GM23338 (cell line): Measurements from ENCODE around the gene WBP4. TPM values are rescaled to one million over a fixed set of nuclear protein-coding genes. Genes with fewer than 3 reads are reported as not detected.

ENCODE experiments used
- ATAC-seq: fragments of 200-7000 bp; cut with Tn5 transposase; 3 replicates; pipeline ENCODE4 v1.9.1; 2020
- DNase-seq: peaks from one replicate; pipeline ENCODE4 v3.0.0-alpha.2; 2015; ENCODE audit warnings: low spot score
- H2AFZ ChIP-seq: fragments of 200-600 bp; sonication (generic); 2 replicates; pipeline ENCODE4 v1.8.0; 2016; ENCODE audit warnings: antibody characterized with exemption, mild to moderate bottlenecking, moderate library complexity
- H3F3A ChIP-seq: fragments of 200-600 bp; sonication (generic); replicated peaks from 2 replicates; pipeline ENCODE4 v1.8.0; 2017; ENCODE audit warnings: antibody characterized with exemption, mixed run types, low read depth
- H3K27ac ChIP-seq: fragments of 200-600 bp; sonication (generic); 2 replicates; pipeline ENCODE4 v1.6.1; 2016; ENCODE audit warnings: low read depth
- H3K27me3 ChIP-seq: fragments of 200-600 bp; sonication (generic); 2 replicates; pipeline ENCODE4 v1.8.0; 2016; ENCODE audit warnings: mild to moderate bottlenecking, mixed run types, moderate library complexity; ENCODE audit not compliant: insufficient read depth
- H3K36me3 ChIP-seq: fragments of 200-600 bp; sonication (generic); 2 replicates; pipeline ENCODE4 v1.8.0; 2016; ENCODE audit warnings: mild to moderate bottlenecking; ENCODE audit not compliant: insufficient read depth
- H3K4me1 ChIP-seq: fragments of 200-600 bp; sonication (generic); 2 replicates; pipeline ENCODE4 v1.8.0; 2016; ENCODE audit warnings: mild to moderate bottlenecking, moderate library complexity; ENCODE audit not compliant: insufficient read depth
- H3K4me2 ChIP-seq: fragments of 200-600 bp; sonication (generic); 2 replicates; pipeline ENCODE4 v1.7.1; 2017; ENCODE audit warnings: mixed run types
- H3K4me3 ChIP-seq: fragments of 200-600 bp; sonication (generic); 2 replicates; pipeline ENCODE4 v1.6.1; 2016; ENCODE audit warnings: mixed run types
- H3K79me2 ChIP-seq: fragments of 200-600 bp; sonication (generic); replicated peaks from 2 replicates; pipeline ENCODE4 v1.8.0; 2017; ENCODE audit warnings: mild to moderate bottlenecking; ENCODE audit not compliant: insufficient read depth
- H3K9me2 ChIP-seq: fragments of 200-600 bp; sonication (generic); 2 replicates; pipeline ENCODE4 v1.8.0; 2017; ENCODE audit not compliant: insufficient read depth
- H4K20me1 ChIP-seq: fragments of 200-600 bp; sonication (generic); replicated peaks from 2 replicates; pipeline ENCODE4 v1.8.0; 2017; ENCODE audit warnings: mild to moderate bottlenecking; ENCODE audit not compliant: insufficient read depth
- H3K27ac Mint-ChIP-seq: 2 replicates; pipeline ENCODE4 v1.8.0; 2020; ENCODE audit warnings: inconsistent platforms, mild to moderate bottlenecking, moderate library complexity, mixed read lengths
- H3K27me3 Mint-ChIP-seq: 3 replicates; pipeline ENCODE4 v1.8.0; 2022; ENCODE audit warnings: low read depth, mild to moderate bottlenecking, moderate library complexity, mixed read lengths, inconsistent platforms; ENCODE audit not compliant: insufficient read depth, poor library complexity
- H3K36me3 Mint-ChIP-seq: 3 replicates; pipeline ENCODE4 v1.8.0; 2021; ENCODE audit warnings: low read depth, mild to moderate bottlenecking, inconsistent platforms, moderate library complexity, mixed read lengths
- H3K4me1 Mint-ChIP-seq: 3 replicates; pipeline ENCODE4 v1.8.0; 2020; ENCODE audit warnings: mild to moderate bottlenecking, inconsistent platforms, mixed read lengths
- H3K4me3 Mint-ChIP-seq: 3 replicates; pipeline ENCODE4 v1.8.0; 2021; ENCODE audit warnings: moderate library complexity, mild to moderate bottlenecking, inconsistent platforms, mixed read lengths
- H3K9me3 Mint-ChIP-seq: 3 replicates; pipeline ENCODE4 v1.8.0; 2020; ENCODE audit warnings: moderate library complexity, mild to moderate bottlenecking, inconsistent platforms, mixed read lengths
- CREB1 ChIP-seq: fragments of 250-450 bp; sonication (Bioruptor Pico); IDR thresholded peaks from 2 replicates; pipeline ENCODE4 v1.5.0; 2020; ENCODE audit warnings: low read depth, mild to moderate bottlenecking, moderate library complexity
- EZH2 ChIP-seq: fragments of 200-600 bp; sonication (generic); IDR thresholded peaks from one replicate; pipeline ENCODE4 v1.8.0; 2017; ENCODE audit warnings: antibody characterized with exemption, mild to moderate bottlenecking, low read depth; ENCODE audit not compliant: unreplicated experiment
- EZH2phosphoT487 ChIP-seq: fragments of 200-600 bp; sonication (generic); IDR thresholded peaks from one replicate; pipeline ENCODE4 v1.8.1; 2018; ENCODE audit warnings: antibody characterized with exemption; ENCODE audit not compliant: unreplicated experiment
- JUNB ChIP-seq: IDR thresholded peaks from one replicate; pipeline ENCODE4 v1.6.1; 2016; ENCODE audit warnings: antibody characterized with exemption; ENCODE audit not compliant: unreplicated experiment
- NANOG ChIP-seq: IDR thresholded peaks from 2 replicates; pipeline ENCODE4 v1.6.1; 2016; ENCODE audit warnings: antibody characterized with exemption, borderline replicate concordance
- POLR2AphosphoS5 ChIP-seq: IDR thresholded peaks from 2 replicates; pipeline ENCODE4 v1.6.1; 2016; ENCODE audit warnings: antibody characterized with exemption, low read depth
- STAT1 ChIP-seq: IDR thresholded peaks from one replicate; pipeline ENCODE4 v1.6.1; 2016; ENCODE audit warnings: antibody characterized with exemption; ENCODE audit not compliant: unreplicated experiment
- ZNF114 ChIP-seq: fragments of 250-450 bp; sonication (Bioruptor Pico); IDR thresholded peaks from 2 replicates; pipeline ENCODE4 v1.5.0; 2020; ENCODE audit warnings: mild to moderate bottlenecking, moderate library complexity
- ZNF331 ChIP-seq: fragments of 250-450 bp; sonication (Bioruptor Pico); IDR thresholded peaks from 2 replicates; pipeline ENCODE4 v1.5.0; 2020; ENCODE audit warnings: low read depth, mild to moderate bottlenecking, moderate library complexity
- polyA plus RNA-seq: library from polyadenylated mRNA; unstranded; fragments of >200 nt; fragmentation: Nextera tagmentation; extraction: Ambion mirVana; gene quantifications from 2 replicates; pipeline ENCODE4 v1.2.1, GENCODE V29; 2016
- total RNA-seq: library from RNA; depleted of rRNA; stranded (reverse); fragments of >200 nt; shearing (Covaris generic); gene quantifications from 2 replicates; pipeline ENCODE4 v1.2.3, GENCODE V29; 2014
- TF ChIP-seq, protein P1 (sequence below): IDR thresholded peaks from one replicate; pipeline ENCODE4 v1.6.1; 2018; ENCODE audit warnings: antibody characterized with exemption; ENCODE audit not compliant: unreplicated experiment
- TF ChIP-seq, protein P2 (sequence below): fragments of 250-450 bp; sonication (Bioruptor Pico); IDR thresholded peaks from 2 replicates; pipeline ENCODE4 v1.5.0; 2020; ENCODE audit warnings: mild to moderate bottlenecking, moderate library complexity
- TF ChIP-seq, protein P3 (sequence below), 2 experiments: fragments of 200-600 bp in 1 of 2; sonication (generic) in 1 of 2; conservative IDR thresholded peaks; 2 replicates each; pipeline versions ENCODE4 v1.5.1 to v1.6.1; 2016 to 2017; ENCODE audit warnings: antibody characterized with exemption in 2 of 2, low read depth in 2 of 2, mild to moderate bottlenecking in 2 of 2, moderate library complexity in 1 of 2
- TF ChIP-seq, protein P4 (sequence below): IDR thresholded peaks from 2 replicates; pipeline ENCODE4 v1.6.1; 2016; ENCODE audit warnings: antibody characterized with exemption

WBP4 gene
- total and polyA plus RNA-seq, 2 experiments from 2014 or later = 7.6 to 33.8 TPM

DNA sequence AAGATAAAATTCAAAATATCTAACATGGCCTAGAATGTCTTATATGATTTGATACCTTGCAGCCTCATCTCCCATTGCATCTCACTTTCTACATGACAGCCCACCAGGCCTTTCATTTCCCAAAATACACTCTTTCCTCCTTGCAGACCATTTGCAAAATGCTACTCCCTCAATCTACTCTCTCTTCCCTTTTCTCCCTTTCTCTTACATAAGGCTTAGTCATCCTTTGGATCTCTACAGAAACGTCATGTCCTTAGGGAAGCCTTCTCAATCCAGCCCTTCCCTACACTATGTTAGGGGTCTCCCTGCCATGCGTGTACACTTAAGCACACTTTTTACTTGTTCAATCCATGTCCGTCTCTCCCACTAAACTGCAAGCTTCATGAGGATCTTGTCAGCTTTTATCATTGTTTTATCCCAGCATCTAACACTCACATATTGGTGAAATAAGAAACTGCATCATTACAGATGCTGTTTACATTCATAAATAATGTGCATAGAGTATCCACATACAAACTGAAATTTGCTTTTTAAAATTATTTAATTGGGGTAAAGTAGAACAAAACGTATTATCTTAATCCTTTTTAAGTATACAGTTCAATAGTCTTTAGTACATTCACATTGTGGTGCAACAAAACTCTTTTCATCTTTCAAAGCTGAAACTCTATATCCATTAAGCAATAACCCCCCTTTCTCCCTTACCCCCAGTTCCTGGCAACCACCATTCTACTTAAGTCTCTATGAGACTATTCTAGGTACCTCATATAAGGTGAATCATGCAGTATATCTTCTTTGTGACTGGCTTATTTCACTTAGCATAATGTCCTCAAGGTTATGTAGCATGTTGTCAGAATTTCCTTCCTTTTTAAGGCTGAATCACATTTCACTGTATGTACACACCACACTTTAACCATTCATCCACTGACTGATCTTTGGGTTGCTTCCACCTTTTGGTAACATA is 11.5 kb upstream of the WBP4 start:
- H3K79me2 ChIP-seq = peaks cover 14% of the 10 kb centered on the region
- H3K4me1 ChIP-seq = no peaks in the 10 kb centered on the region
- no peak overlapping the region for H3K27ac Mint-ChIP-seq
- TF ChIP-seq CREB1 (CRISPR knock-in tag) = no peak
- TF ChIP-seq, protein P1, sequence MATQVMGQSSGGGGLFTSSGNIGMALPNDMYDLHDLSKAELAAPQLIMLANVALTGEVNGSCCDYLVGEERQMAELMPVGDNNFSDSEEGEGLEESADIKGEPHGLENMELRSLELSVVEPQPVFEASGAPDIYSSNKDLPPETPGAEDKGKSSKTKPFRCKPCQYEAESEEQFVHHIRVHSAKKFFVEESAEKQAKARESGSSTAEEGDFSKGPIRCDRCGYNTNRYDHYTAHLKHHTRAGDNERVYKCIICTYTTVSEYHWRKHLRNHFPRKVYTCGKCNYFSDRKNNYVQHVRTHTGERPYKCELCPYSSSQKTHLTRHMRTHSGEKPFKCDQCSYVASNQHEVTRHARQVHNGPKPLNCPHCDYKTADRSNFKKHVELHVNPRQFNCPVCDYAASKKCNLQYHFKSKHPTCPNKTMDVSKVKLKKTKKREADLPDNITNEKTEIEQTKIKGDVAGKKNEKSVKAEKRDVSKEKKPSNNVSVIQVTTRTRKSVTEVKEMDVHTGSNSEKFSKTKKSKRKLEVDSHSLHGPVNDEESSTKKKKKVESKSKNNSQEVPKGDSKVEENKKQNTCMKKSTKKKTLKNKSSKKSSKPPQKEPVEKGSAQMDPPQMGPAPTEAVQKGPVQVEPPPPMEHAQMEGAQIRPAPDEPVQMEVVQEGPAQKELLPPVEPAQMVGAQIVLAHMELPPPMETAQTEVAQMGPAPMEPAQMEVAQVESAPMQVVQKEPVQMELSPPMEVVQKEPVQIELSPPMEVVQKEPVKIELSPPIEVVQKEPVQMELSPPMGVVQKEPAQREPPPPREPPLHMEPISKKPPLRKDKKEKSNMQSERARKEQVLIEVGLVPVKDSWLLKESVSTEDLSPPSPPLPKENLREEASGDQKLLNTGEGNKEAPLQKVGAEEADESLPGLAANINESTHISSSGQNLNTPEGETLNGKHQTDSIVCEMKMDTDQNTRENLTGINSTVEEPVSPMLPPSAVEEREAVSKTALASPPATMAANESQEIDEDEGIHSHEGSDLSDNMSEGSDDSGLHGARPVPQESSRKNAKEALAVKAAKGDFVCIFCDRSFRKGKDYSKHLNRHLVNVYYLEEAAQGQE = no peak
- TF ChIP-seq EZH2phosphoT487 = no peak
- TF ChIP-seq, protein P2, sequence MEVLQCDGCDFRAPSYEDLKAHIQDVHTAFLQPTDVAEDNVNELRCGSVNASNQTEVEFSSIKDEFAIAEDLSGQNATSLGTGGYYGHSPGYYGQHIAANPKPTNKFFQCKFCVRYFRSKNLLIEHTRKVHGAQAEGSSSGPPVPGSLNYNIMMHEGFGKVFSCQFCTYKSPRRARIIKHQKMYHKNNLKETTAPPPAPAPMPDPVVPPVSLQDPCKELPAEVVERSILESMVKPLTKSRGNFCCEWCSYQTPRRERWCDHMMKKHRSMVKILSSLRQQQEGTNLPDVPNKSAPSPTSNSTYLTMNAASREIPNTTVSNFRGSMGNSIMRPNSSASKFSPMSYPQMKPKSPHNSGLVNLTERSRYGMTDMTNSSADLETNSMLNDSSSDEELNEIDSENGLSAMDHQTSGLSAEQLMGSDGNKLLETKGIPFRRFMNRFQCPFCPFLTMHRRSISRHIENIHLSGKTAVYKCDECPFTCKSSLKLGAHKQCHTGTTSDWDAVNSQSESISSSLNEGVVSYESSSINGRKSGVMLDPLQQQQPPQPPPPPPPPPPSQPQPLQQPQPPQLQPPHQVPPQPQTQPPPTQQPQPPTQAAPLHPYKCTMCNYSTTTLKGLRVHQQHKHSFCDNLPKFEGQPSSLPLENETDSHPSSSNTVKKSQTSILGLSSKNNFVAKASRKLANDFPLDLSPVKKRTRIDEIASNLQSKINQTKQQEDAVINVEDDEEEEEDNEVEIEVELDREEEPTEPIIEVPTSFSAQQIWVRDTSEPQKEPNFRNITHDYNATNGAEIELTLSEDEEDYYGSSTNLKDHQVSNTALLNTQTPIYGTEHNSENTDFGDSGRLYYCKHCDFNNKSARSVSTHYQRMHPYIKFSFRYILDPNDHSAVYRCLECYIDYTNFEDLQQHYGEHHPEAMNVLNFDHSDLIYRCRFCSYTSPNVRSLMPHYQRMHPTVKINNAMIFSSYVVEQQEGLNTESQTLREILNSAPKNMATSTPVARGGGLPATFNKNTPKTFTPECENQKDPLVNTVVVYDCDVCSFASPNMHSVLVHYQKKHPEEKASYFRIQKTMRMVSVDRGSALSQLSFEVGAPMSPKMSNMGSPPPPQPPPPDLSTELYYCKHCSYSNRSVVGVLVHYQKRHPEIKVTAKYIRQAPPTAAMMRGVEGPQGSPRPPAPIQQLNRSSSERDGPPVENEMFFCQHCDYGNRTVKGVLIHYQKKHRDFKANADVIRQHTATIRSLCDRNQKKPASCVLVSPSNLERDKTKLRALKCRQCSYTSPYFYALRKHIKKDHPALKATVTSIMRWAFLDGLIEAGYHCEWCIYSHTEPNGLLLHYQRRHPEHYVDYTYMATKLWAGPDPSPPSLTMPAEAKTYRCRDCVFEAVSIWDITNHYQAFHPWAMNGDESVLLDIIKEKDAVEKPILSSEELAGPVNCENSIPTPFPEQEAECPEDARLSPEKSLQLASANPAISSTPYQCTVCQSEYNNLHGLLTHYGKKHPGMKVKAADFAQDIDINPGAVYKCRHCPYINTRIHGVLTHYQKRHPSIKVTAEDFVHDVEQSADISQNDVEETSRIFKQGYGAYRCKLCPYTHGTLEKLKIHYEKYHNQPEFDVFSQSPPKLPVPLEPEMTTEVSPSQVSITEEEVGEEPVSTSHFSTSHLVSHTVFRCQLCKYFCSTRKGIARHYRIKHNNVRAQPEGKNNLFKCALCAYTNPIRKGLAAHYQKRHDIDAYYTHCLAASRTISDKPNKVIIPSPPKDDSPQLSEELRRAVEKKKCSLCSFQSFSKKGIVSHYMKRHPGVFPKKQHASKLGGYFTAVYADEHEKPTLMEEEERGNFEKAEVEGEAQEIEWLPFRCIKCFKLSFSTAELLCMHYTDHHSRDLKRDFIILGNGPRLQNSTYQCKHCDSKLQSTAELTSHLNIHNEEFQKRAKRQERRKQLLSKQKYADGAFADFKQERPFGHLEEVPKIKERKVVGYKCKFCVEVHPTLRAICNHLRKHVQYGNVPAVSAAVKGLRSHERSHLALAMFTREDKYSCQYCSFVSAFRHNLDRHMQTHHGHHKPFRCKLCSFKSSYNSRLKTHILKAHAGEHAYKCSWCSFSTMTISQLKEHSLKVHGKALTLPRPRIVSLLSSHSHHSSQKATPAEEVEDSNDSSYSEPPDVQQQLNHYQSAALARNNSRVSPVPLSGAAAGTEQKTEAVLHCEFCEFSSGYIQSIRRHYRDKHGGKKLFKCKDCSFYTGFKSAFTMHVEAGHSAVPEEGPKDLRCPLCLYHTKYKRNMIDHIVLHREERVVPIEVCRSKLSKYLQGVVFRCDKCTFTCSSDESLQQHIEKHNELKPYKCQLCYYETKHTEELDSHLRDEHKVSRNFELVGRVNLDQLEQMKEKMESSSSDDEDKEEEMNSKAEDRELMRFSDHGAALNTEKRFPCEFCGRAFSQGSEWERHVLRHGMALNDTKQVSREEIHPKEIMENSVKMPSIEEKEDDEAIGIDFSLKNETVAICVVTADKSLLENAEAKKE = no peak
- no peak for TF ChIP-seq ZNF331
- TF ChIP-seq, protein P3, sequence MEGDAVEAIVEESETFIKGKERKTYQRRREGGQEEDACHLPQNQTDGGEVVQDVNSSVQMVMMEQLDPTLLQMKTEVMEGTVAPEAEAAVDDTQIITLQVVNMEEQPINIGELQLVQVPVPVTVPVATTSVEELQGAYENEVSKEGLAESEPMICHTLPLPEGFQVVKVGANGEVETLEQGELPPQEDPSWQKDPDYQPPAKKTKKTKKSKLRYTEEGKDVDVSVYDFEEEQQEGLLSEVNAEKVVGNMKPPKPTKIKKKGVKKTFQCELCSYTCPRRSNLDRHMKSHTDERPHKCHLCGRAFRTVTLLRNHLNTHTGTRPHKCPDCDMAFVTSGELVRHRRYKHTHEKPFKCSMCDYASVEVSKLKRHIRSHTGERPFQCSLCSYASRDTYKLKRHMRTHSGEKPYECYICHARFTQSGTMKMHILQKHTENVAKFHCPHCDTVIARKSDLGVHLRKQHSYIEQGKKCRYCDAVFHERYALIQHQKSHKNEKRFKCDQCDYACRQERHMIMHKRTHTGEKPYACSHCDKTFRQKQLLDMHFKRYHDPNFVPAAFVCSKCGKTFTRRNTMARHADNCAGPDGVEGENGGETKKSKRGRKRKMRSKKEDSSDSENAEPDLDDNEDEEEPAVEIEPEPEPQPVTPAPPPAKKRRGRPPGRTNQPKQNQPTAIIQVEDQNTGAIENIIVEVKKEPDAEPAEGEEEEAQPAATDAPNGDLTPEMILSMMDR (conservative IDR thresholded peaks at IDR 0.05; ENCODE audit: low read depth in 2 of 2) = no peak
- TF ChIP-seq NANOG = no peak
- TF ChIP-seq, protein P4, sequence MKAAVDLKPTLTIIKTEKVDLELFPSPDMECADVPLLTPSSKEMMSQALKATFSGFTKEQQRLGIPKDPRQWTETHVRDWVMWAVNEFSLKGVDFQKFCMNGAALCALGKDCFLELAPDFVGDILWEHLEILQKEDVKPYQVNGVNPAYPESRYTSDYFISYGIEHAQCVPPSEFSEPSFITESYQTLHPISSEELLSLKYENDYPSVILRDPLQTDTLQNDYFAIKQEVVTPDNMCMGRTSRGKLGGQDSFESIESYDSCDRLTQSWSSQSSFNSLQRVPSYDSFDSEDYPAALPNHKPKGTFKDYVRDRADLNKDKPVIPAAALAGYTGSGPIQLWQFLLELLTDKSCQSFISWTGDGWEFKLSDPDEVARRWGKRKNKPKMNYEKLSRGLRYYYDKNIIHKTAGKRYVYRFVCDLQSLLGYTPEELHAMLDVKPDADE = no peak
- TF ChIP-seq STAT1 = no peak
- TF ChIP-seq ZNF114 = no peak
- TF ChIP-seq JUNB = no peak
- no peak for TF ChIP-seq EZH2
- TF ChIP-seq POLR2AphosphoS5 = no peak
- H2AFZ ChIP-seq = no peak overlapping the region
- H3K27me3 Mint-ChIP-seq = peaks cover 1% of the 10 kb centered on the region
- H3F3A ChIP-seq = no peaks in the 10 kb centered on the region; the same call in 1 of the 2 replicates
- H3K9me3 Mint-ChIP-seq = peaks cover 41% of the 10 kb centered on the region
- H3K4me2 ChIP-seq = no peak overlapping the region
- H3K4me3 Mint-ChIP-seq = no peak overlapping the region
- ATAC-seq = no peak
- H4K20me1 ChIP-seq = no peaks in the 10 kb centered on the region; the same call in 1 of the 2 replicates
- no peak overlapping the region for H3K27ac ChIP-seq
- no peaks in the 10 kb centered on the region for H3K36me3 ChIP-seq
- peaks cover 33% of the 10 kb centered on the region for H3K36me3 Mint-ChIP-seq
- no peaks in the 10 kb centered on the region for H3K27me3 ChIP-seq
- no peak overlapping the region for H3K4me3 ChIP-seq
- 0 out of 2 replicates have a peak, but pooled peaks cover 7% of the 10 kb centered on the region for H3K9me2 ChIP-seq
- H3K4me1 Mint-ChIP-seq = no peaks in the 10 kb centered on the region
- no peak for DNase-seq
